PFSK-1 (cell line): Measurements from ENCODE around the gene POC1A.

Source experiments
- FOXP2 ChIP-seq: optimal IDR thresholded peaks from 2 replicates; pipeline ENCODE3; 2011; ENCODE audit warnings: borderline replicate concordance, control low read depth, inconsistent platforms; ENCODE audit not compliant: insufficient read depth; ENCODE audit errors: extremely low read length, extremely low read depth
- POLR2AphosphoS5 ChIP-seq: IDR thresholded peaks from 2 replicates; pipeline ENCODE4 v1.6.1; 2012; ENCODE audit warnings: low read depth, mild to moderate bottlenecking, control low read depth, low read length, moderate library complexity
- REST ChIP-seq, 2 experiments: IDR thresholded peaks; 2 replicates each; pipeline versions ENCODE4 v1.6.1 to v1.8.0; 2011 to 2012; ENCODE audit warnings: low read depth in 2 of 2, low read length in 2 of 2, control low read depth in 1 of 2, inconsistent platforms in 1 of 2, mild to moderate bottlenecking in 1 of 2, moderate library complexity in 1 of 2; ENCODE audit not compliant: insufficient read depth in 1 of 2
- SIN3A ChIP-seq: IDR thresholded peaks from 2 replicates; pipeline ENCODE4 v1.6.1; 2012; ENCODE audit warnings: mild to moderate bottlenecking, low read length, moderate library complexity, borderline replicate concordance; ENCODE audit not compliant: insufficient read depth
- TAF1 ChIP-seq: IDR thresholded peaks from 2 replicates; pipeline ENCODE4 v1.6.1; 2012; ENCODE audit warnings: low read length, control low read depth, borderline replicate concordance; ENCODE audit not compliant: insufficient read depth

Gene POC1A

DNA sequence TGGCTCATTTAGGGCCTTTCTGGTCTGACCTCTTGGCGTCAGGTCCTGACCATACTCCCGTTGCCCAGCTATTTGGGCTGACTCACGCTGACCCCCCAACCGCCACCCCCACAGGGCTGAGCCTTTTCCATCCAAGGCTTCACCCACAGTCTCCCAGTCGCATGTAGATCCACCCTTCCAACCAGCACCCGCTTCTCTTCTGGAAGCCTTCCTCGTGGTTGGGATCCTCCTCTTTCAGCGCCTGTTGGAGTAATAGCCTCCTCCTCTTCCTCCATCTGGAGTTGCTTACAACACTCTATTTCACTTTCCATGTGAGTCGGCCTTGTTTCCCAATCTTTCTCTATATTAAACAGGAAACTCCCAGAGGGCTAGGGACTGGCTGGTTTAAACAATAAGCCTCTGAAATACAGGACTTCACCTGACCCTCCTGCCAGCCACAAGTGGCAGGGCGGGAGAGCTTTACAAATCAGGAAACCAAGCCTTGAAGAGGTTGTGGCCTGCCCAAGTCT lies 41.7 kb upstream of the POC1A start:
- no peak for TF ChIP-seq REST (IDR thresholded peaks at IDR 0.05; ENCODE audit: insufficient read depth in 1 of 2, low read depth in 2 of 2, low read length in 2 of 2)
- no peak for TF ChIP-seq TAF1
- TF ChIP-seq POLR2AphosphoS5, result no peak
- TF ChIP-seq SIN3A, result no peak
- no peak for TF ChIP-seq FOXP2

GRCh38 chr3:52195291-52195597 lies 41.0 kb upstream of the POC1A start:
- no peak for TF ChIP-seq FOXP2
- no peak for TF ChIP-seq SIN3A

- TF ChIP-seq REST (IDR thresholded peaks at IDR 0.05; ENCODE audit: insufficient read depth in 1 of 2, low read depth in 2 of 2, low read length in 2 of 2), result no peak
- no peak for TF ChIP-seq TAF1
- no peak for TF ChIP-seq FOXP2
- no peak for TF ChIP-seq SIN3A
Measured at GRCh38 chr3:52194485-52195290, 40.5 kb upstream of the POC1A start.

DNA sequence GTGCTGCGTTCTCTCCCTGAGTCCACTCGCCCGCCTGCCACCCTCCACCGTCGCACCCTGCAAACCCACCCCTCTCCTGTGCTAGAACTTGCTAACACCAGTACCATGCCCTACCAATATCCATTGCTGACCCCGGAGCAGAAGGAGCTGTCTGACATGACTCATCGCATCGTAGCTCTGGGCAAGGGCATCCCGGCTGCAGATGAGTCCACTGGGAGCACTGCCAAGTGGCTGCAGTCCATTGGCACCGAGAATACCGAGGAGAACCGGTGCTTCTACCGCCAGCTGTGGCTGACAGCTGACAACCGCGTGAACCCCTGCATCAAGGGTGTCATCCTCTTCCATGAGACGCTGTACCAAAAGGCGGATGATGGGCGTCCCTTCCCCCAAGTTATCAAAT lies 38.8 kb upstream of the POC1A start:
- TF ChIP-seq REST (IDR thresholded peaks at IDR 0.05; ENCODE audit: insufficient read depth in 1 of 2, low read depth in 2 of 2, low read length in 2 of 2) (no peak), FOXP2 (no peak), TAF1 (no peak), POLR2AphosphoS5 (no peak), SIN3A (no peak)

DNA sequence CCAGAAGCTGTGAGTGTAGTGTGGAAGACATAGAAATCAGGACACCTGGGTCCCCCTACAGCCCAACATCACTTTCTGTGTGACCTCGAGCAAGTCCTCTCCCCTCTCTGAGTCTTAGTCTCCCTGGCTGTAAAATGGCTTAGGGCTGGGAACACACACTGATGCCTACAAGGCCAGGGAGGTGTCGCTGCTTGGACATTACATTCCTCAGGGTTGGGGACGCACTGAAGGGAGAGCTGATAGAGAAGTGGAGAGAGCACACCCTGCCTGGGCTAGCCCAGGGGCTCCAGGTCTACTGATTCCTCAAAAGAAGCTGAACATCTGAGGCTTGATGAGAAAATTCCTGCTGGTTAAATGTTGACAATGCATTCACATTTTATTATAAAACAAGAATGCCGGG lies 37.4 kb upstream of the POC1A start:
- TF ChIP-seq REST (IDR thresholded peaks at IDR 0.05; ENCODE audit: insufficient read depth in 1 of 2, low read depth in 2 of 2, low read length in 2 of 2), result no peak
